SU-DHL-6 (cell line): Measurements from ENCODE around the gene SPRED1.

ENCODE experiments used
- H2AFZ ChIP-seq: fragments of 200-600 bp; sonication (generic); 2 replicates; pipeline ENCODE4 v1.6.1; 2014; ENCODE audit warnings: low read depth, mild to moderate bottlenecking, moderate library complexity, mixed read lengths, antibody characterized with exemption, low read length; ENCODE audit not compliant: severe bottlenecking
- H3F3A ChIP-seq: fragments of 200-600 bp; shearing (Covaris generic); 2 replicates; pipeline ENCODE4 v1.6.0; 2016; ENCODE audit warnings: antibody characterized with exemption, mild to moderate bottlenecking; ENCODE audit not compliant: insufficient read depth
- H3K27ac ChIP-seq: fragments of 200-600 bp; sonication (generic); 2 replicates; pipeline ENCODE4 v1.5.1; 2016; ENCODE audit warnings: low read depth, mild to moderate bottlenecking, low read length, moderate library complexity, mixed read lengths
- H3K27me3 ChIP-seq: fragments of 200-600 bp; sonication (generic), shearing (Covaris generic); 2 replicates; pipeline ENCODE4 v1.6.0; 2014; ENCODE audit warnings: mild to moderate bottlenecking, low read length
- H3K36me3 ChIP-seq: fragments of 200-600 bp; sonication (generic); 2 replicates; pipeline ENCODE4 v1.6.1; 2014; ENCODE audit warnings: mild to moderate bottlenecking, low read length, mixed read lengths
- H3K4me2 ChIP-seq: fragments of 300-600, 200-600 bp; shearing (Covaris generic), sonication (generic); 2 replicates; pipeline ENCODE4 v1.6.0; 2014; ENCODE audit warnings: low read length, low read depth, mild to moderate bottlenecking; ENCODE audit not compliant: poor library complexity, severe bottlenecking
- H3K4me3 ChIP-seq: fragments of 200-600 bp; sonication (generic); 2 replicates; pipeline ENCODE4 v1.5.1; 2014; ENCODE audit warnings: antibody characterized with exemption, low read length, mild to moderate bottlenecking, mixed read lengths; ENCODE audit not compliant: insufficient read depth, poor library complexity, severe bottlenecking
- H3K79me2 ChIP-seq: fragments of 200-600 bp; sonication (generic); 2 replicates; pipeline ENCODE4 v1.6.1; 2014; ENCODE audit warnings: mild to moderate bottlenecking, low read length, moderate library complexity; ENCODE audit not compliant: insufficient read depth
- H3K9ac ChIP-seq: fragments of 200-600 bp; sonication (generic); 2 replicates; pipeline ENCODE4 v1.7.0; 2014; ENCODE audit warnings: mild to moderate bottlenecking, low read length
- H3K9me2 ChIP-seq: fragments of 200-600 bp; sonication (generic); replicated peaks from 2 replicates; pipeline ENCODE4 v1.6.1; 2014; ENCODE audit warnings: low read length; ENCODE audit not compliant: insufficient read depth
- H3K9me3 ChIP-seq: fragments of 200-600 bp; sonication (generic); 2 replicates; pipeline ENCODE4 v1.6.1; 2014; ENCODE audit warnings: low read length, mixed read lengths; ENCODE audit not compliant: insufficient read depth
- H4K20me1 ChIP-seq: fragments of 200-600 bp; sonication (generic); 2 replicates; pipeline ENCODE4 v1.6.1; 2014; ENCODE audit warnings: low read depth, mild to moderate bottlenecking, antibody characterized with exemption, low read length, moderate library complexity, mixed read lengths
- CTCF ChIP-seq: fragments of 200-600 bp; sonication (generic); IDR thresholded peaks from one replicate; pipeline ENCODE4 v1.5.1; 2017; ENCODE audit warnings: antibody characterized with exemption, mild to moderate bottlenecking, low read length, moderate library complexity; ENCODE audit not compliant: insufficient read depth, poor library complexity, severe bottlenecking
- EZH2phosphoT487 ChIP-seq: fragments of 200-600 bp; sonication (generic), shearing (Covaris generic); conservative IDR thresholded peaks from 2 replicates; pipeline ENCODE4 v1.6.1; 2018; ENCODE audit warnings: mild to moderate bottlenecking, antibody characterized with exemption, low read length, moderate library complexity, mixed read lengths

Gene SPRED1

DNA sequence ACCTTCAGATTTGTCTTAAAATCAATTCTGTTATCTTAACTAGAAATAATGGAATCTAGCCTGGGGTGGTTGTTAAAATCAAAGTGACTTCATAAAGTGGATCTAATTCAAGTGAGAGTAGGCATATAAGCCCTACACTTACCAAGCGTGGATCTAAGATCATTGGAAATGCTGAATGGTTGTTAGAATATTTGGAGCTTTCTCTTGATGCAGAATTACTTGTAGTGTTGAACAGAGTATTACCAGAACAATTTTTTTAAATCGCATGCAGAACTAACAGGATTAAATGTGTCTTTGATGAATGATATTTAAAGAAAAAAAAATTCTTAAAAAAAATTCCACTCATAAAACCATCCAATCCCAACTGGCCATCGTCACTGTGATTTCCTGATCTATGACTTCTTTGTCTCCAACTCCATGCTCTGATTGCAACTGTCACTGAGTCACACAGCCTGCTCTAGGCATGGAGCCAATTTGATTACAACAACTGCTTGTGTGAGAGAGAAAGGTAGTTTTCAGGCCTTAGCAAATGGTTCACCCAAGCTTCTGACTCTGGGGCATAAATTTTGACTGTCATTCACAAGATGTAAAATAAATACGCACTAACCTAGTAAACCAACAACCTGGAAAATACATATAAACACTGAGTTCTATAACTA lies 25.9 kb upstream of the SPRED1 start:
- H2AFZ ChIP-seq = no peak overlapping the region
- H3K4me2 ChIP-seq = no peak overlapping the region
- TF ChIP-seq EZH2phosphoT487 = no peak
- TF ChIP-seq CTCF = no peak
- no peaks in the 10 kb centered on the region for H3K79me2 ChIP-seq
- no peaks in the 10 kb centered on the region for H3K9me3 ChIP-seq
- no peak overlapping the region for H3K9ac ChIP-seq
- no peaks in the 10 kb centered on the region for H3K36me3 ChIP-seq
- no peaks in the 10 kb centered on the region for H4K20me1 ChIP-seq
- H3F3A ChIP-seq = no peaks in the 10 kb centered on the region
- no peaks in the 10 kb centered on the region for H3K27me3 ChIP-seq
- no peaks in the 10 kb centered on the region for H3K9me2 ChIP-seq
- H3K27ac ChIP-seq = no peak overlapping the region
- H3K4me3 ChIP-seq = no peak overlapping the region

DNA sequence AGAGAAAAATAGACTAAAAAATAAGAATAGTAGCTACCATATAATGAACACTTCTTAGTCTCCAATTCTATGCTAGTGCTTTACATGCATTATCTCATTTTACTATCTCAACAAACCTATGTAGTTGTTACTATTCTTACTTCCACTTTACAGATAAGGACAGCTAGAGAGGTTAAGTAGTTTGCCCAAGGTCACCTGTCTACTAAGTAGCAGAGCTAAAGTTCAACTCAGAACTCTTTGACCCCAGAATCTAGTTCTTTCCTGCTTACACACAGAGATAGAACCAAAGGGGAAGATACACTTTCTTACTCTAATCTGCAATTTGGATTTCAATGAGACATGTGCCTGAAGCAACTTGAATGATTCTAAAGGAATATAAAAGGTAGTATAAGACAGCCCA lies 24.7 kb upstream of the SPRED1 start:
- Histone ChIP-seq H3K79me2 (no peaks in the 10 kb centered on the region), H3K9me2 (no peaks in the 10 kb centered on the region), H2AFZ (no peak overlapping the region), H4K20me1 (no peaks in the 10 kb centered on the region), H3K4me3 (no peak overlapping the region), H3K27me3 (no peaks in the 10 kb centered on the region), H3K36me3 (no peaks in the 10 kb centered on the region), H3K4me2 (no peak overlapping the region), H3K9me3 (no peaks in the 10 kb centered on the region), H3F3A (no peaks in the 10 kb centered on the region), H3K27ac (no peak overlapping the region), H3K9ac (no peak overlapping the region)
- TF ChIP-seq CTCF (no peak), EZH2phosphoT487 (no peak)

DNA sequence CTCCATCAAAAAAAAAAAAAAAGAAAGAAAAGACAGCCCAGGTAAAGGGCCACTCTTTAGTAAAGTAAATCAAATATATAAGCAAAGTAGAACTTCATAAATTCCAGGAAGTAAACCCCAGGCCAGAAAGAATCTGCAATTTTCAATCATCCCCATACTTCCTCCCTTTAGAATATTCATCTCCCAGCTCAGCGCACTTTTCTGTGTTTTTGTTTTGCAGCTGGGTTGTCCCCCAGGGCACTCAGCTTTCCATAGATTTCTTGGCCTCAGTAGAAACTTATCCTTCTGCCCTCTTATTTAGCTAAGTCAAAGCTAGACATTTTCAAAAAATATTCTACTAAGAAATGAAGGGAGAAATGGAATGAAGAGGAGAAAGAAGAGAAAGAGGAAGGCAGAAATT lies 24.0 kb upstream of the SPRED1 start:
- Histone ChIP-seq H3K9me3 (no peaks in the 10 kb centered on the region), H3K27ac (no peak overlapping the region), H3K27me3 (no peaks in the 10 kb centered on the region), H3K9ac (no peak overlapping the region), H3K79me2 (no peaks in the 10 kb centered on the region), H3K36me3 (no peaks in the 10 kb centered on the region), H2AFZ (no peak overlapping the region), H3K4me3 (no peak overlapping the region), H4K20me1 (no peaks in the 10 kb centered on the region), H3F3A (no peaks in the 10 kb centered on the region), H3K4me2 (no peak overlapping the region), H3K9me2 (no peaks in the 10 kb centered on the region)
- TF ChIP-seq EZH2phosphoT487 (no peak), CTCF (no peak)
